BJ (cell line): ENCODE measurements around the gene KIF24. TPM values are rescaled to one million over a fixed set of nuclear protein-coding genes. Genes with fewer than 3 reads are reported as not detected.
"Not testable (repeated sequence)": the region's sequence is repeated elsewhere in the genome, so short reads cannot be mapped to it uniquely, and the experiment has no call there.

Experiments used
- CTCF ChIA-PET: fragments of 350-600 bp; formaldehyde crosslinking; extraction: SDS; loops from one replicate; lab custom pipeline; 2021; ENCODE audit warnings: antibody characterized with exemption, inconsistent platforms; lab: Yijun Ruan, JAX
- POLR2A ChIA-PET: fragments of 300-600 bp; sonication (Branson Sonifier 250); formaldehyde crosslinking; extraction: SDS; loops from one replicate; lab custom pipeline; 2021; ENCODE audit warnings: antibody characterized with exemption; lab: Charles Lee
- DNase-seq: peaks from one replicate; pipeline ENCODE4 v3.0.0-alpha.2; 2011; ENCODE audit warnings: low read depth
- H3K27me3 ChIP-seq: 2 replicates; pipeline ENCODE4 v1.6.0; 2011; ENCODE audit warnings: low read length; ENCODE audit not compliant: control insufficient read depth, insufficient read depth
- H3K36me3 ChIP-seq: 2 replicates; pipeline ENCODE4 v1.5.1; 2011; ENCODE audit warnings: low read length; ENCODE audit not compliant: control insufficient read depth, insufficient read depth
- H3K4me3 ChIP-seq: 2 replicates; pipeline ENCODE4 v1.5.1; 2011; ENCODE audit warnings: low read depth, mild to moderate bottlenecking, control low read depth, low read length
- polyA plus RNA-seq: library from polyadenylated mRNA; depleted of rRNA; stranded (reverse); fragments of >200 nt; gene quantifications from 2 replicates; pipeline ENCODE4 v1.2.3, GENCODE V29; 2011
- TF ChIP-seq, protein P1 (sequence below): IDR thresholded peaks from 2 replicates; pipeline ENCODE4 v1.5.1; 2011; ENCODE audit warnings: low read depth, mild to moderate bottlenecking, control low read depth, inconsistent platforms, low read length, moderate library complexity; ENCODE audit not compliant: insufficient read depth

The KIF24 gene
- polyA plus RNA-seq, 1 experiment = 1.9 TPM

DNA sequence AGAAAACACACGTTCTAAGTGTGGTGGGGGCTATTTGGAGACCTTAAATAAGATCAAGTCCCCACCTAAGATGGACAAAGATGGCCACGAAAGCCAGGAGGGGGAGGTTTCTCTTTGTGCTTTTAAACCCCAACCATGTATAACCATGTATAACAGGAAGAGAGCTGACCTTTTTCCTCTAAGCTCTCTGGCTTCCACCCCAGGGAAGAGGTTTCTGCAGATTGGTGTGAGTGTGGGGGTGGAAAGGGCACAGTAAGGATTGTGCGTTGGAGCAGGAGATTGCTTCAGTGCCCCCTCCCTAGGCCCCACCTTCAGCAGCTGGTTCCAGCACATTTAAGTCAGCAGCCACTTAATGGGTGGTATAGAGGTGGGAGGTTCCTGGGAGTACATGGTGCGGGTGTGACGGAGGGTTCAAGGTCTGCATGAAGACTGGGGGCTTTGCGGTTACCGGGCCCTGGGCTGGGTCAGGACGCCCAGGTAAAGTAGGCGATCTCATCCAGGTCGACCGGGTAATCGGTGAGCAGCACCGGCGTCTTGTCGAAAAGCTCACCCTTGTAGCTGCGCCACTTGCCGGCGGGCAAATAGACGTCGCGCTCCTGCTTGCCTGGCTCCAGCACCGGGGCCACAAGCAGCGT lies 41.4 kb upstream of the KIF24 start:
- Histone ChIP-seq H3K4me3 (peak overlapping the region; percentile 42), H3K36me3 (no peaks in the 10 kb centered on the region), H3K27me3 (peaks cover 18% of the 10 kb centered on the region)
- no peak for DNase-seq
- TF ChIP-seq, protein P1, sequence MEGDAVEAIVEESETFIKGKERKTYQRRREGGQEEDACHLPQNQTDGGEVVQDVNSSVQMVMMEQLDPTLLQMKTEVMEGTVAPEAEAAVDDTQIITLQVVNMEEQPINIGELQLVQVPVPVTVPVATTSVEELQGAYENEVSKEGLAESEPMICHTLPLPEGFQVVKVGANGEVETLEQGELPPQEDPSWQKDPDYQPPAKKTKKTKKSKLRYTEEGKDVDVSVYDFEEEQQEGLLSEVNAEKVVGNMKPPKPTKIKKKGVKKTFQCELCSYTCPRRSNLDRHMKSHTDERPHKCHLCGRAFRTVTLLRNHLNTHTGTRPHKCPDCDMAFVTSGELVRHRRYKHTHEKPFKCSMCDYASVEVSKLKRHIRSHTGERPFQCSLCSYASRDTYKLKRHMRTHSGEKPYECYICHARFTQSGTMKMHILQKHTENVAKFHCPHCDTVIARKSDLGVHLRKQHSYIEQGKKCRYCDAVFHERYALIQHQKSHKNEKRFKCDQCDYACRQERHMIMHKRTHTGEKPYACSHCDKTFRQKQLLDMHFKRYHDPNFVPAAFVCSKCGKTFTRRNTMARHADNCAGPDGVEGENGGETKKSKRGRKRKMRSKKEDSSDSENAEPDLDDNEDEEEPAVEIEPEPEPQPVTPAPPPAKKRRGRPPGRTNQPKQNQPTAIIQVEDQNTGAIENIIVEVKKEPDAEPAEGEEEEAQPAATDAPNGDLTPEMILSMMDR = no peak
- ChIA-PET POLR2A (no interaction called here), CTCF (interaction anchor here (0.8 to 2.0 kb wide), 4 partner anchors 9 to 115 kb away, joined by 3 to 10 read pairs (median 4); no protein-coding TSS in a partner anchor)

DNA sequence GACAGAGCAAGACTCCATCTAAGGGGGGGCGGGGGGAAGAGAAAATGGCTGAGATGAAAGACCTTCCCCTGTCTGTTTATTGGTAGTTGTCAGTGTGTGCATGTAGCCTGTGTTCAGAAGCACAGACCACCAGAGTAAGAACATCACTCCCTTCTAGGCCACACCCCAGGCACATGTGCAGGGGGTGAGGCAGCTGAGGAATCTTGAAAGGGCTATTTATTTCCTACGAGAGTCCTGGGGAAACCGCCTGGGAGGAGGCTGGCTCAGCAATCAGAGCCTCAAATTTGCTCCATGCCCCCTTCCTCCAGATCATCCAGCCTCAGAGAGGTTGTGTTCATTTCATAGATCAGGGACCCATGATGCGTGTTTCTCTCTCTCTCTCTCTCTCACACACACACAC lies 40.6 kb upstream of the KIF24 start:
- TF ChIP-seq, protein P1 = no peak
- Histone ChIP-seq H3K36me3 (no peaks in the 10 kb centered on the region), H3K4me3 (no peak overlapping the region), H3K27me3 (peaks cover 18% of the 10 kb centered on the region)
- no peak for DNase-seq
- ChIA-PET POLR2A (no interaction called here), CTCF (interaction anchor here (0.7 to 2.1 kb wide), 3 partner anchors 10 to 73 kb away, joined by 3 to 10 read pairs (median 10); no protein-coding TSS in a partner anchor)

- H3K36me3 ChIP-seq, H3K4me3 ChIP-seq, POLR2A ChIA-PET, DNase-seq: not testable (repeated sequence)
- CTCF ChIA-PET = interaction anchor here (0.7 to 2.1 kb wide), 2 partner anchors 10 to 74 kb away, joined by 3 to 10 read pairs; no protein-coding TSS in a partner anchor
- peaks cover 16% of the 10 kb centered on the region for H3K27me3 ChIP-seq
Observed at GRCh38 chr9:34368796-34369195, 39.7 kb upstream of the KIF24 start.

DNA sequence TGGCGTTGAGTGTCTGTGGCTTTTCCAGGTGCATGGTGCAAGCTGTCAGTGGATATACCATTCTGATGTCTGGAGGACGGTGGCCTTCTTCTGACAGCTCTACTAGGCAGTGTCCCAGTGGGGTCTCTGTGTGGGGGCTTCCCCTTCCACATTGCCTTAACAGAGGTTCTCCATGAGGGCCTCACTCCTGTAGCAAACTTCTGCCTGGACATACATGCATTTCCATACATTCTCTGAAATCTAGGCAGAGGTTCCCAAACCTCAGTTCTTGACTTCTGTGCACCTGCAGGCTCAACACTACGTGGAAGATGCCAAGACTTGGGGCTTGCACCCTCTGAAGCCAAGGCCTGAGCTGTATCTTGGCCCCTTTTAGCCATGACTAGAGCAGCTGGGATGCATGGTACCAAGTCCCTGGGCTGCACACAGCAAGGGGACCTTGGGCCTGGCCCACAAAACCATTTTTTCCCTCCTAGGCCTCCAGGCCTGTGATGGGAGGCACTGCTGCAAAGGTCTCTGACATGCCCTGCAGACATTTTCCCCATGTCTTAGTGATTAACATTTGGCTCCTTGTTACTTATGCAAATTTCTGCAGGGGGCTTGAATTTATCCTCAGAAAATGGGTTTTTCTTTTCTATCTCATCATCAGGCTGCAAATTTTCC lies 38.8 kb upstream of the KIF24 start:
- POLR2A ChIA-PET, H3K36me3 ChIP-seq, DNase-seq, H3K4me3 ChIP-seq: not testable (repeated sequence)
- CTCF ChIA-PET = interaction anchor here (2.1 kb wide), 1 partner anchor 11 kb away, joined by 10 read pairs; no protein-coding TSS in a partner anchor
- H3K27me3 ChIP-seq = peaks cover 14% of the 10 kb centered on the region

DNA sequence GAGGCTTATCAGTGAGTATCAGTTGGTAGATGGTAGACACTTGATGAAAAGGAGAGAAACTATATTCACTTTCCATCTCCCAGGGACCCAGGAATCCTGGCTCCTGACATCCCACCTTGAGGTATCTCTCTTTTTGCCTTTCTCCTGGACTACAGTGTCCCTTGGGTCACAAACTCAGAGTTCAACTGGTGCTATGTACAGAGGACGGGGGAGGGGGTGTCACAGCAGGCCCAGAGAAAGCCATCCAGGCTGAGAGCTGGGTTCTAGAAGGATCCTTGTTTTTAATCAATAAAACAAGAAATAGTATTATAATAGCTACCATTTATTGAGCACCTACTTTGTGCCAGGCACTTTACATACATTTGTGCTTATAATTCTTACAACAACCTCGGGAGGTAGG lies 37.3 kb upstream of the KIF24 start:
- CTCF ChIA-PET = interaction anchor here (1.2 kb wide), 1 partner anchor 9 kb away, joined by 3 read pairs; no protein-coding TSS in a partner anchor

GRCh38 chr9:34365282-34365681 lies 36.2 kb upstream of the KIF24 start:
- Histone ChIP-seq H3K36me3 (no peaks in the 10 kb centered on the region), H3K27me3 (no peaks in the 10 kb centered on the region; the same call in 1 of the 2 replicates), H3K4me3 (no peak overlapping the region)
- CTCF ChIA-PET = interaction anchor here (0.8 kb wide), 1 partner anchor 8 kb away, joined by 3 read pairs; no protein-coding TSS in a partner anchor
- no peak for DNase-seq
- TF ChIP-seq, protein P1 = no peak
- POLR2A ChIA-PET = no interaction called here

More for the DNA sequence above, 37.3 kb upstream of the KIF24 start:
- Histone ChIP-seq H3K27me3 (peaks cover 7% of the 10 kb centered on the region), H3K36me3 (no peaks in the 10 kb centered on the region), H3K4me3 (no peak overlapping the region)
- TF ChIP-seq, protein P1 = no peak
- no peak for DNase-seq
- POLR2A ChIA-PET = no interaction called here
